ENCODE results near the gene ANXA11. TPM values are rescaled to one million over a fixed set of nuclear protein-coding genes. Genes with fewer than 3 reads are reported as not detected.

The ANXA11 gene
- total RNA-seq, 4 donors from 2014 or later, result 85.1 to 103 (median 87.3) TPM

Other genes starting within 250 kb of the ANXA11 start
- 10 to 100 TPM; 34.0 to 90.8 (median 77.2) TPM for gene TMEM254, start 126.9 kb downstream of the ANXA11 start, total RNA-seq
- 10 to 100 TPM in 2 of 4 donors, 1 to 10 TPM in 2; 5.6 to 18.5 (median 9.2) TPM for gene PLAC9, start 72.8 kb downstream of the ANXA11 start, total RNA-seq
- gene MAT1A, start 84.1 kb upstream of the ANXA11 start, total RNA-seq, result 10 to 100 TPM in 1 of 4 donors, 1 to 10 TPM in 3; 3.3 to 13.3 (median 4.9) TPM
- not detected for gene DYDC1, start 151.2 kb upstream of the ANXA11 start, total RNA-seq
- gene DYDC2, start 151.2 kb upstream of the ANXA11 start, total RNA-seq, result 1 to 10 TPM in 1 of 4 donors, not detected in 3; 2.4 TPM
- gene PRXL2A, start 203.0 kb upstream of the ANXA11 start, total RNA-seq, result 100 to 1,000 TPM in 3 of 4 donors, 10 to 100 TPM in 1; 91.0 to 106 (median 105) TPM
- gene TSPAN14, start 248.8 kb upstream of the ANXA11 start, total RNA-seq, result 100 to 1,000 TPM in 3 of 4 donors, 10 to 100 TPM in 1; 99.7 to 145 (median 122) TPM